GM23338 (cell line): ENCODE measurements around the gene STX4. TPM values are rescaled to one million over a fixed set of nuclear protein-coding genes. Genes with fewer than 3 reads are reported as not detected.

ENCODE experiments used
- ATAC-seq: fragments of 200-7000 bp; cut with Tn5 transposase; 3 replicates; pipeline ENCODE4 v1.9.1; 2020
- DNase-seq: peaks from one replicate; pipeline ENCODE4 v3.0.0-alpha.2; 2015; ENCODE audit warnings: low spot score
- H2AFZ ChIP-seq: fragments of 200-600 bp; sonication (generic); 2 replicates; pipeline ENCODE4 v1.8.0; 2016; ENCODE audit warnings: antibody characterized with exemption, mild to moderate bottlenecking, moderate library complexity
- H3F3A ChIP-seq: fragments of 200-600 bp; sonication (generic); replicated peaks from 2 replicates; pipeline ENCODE4 v1.8.0; 2017; ENCODE audit warnings: antibody characterized with exemption, mixed run types, low read depth
- H3K27ac ChIP-seq: fragments of 200-600 bp; sonication (generic); 2 replicates; pipeline ENCODE4 v1.6.1; 2016; ENCODE audit warnings: low read depth
- H3K27me3 ChIP-seq: fragments of 200-600 bp; sonication (generic); 2 replicates; pipeline ENCODE4 v1.8.0; 2016; ENCODE audit warnings: mild to moderate bottlenecking, mixed run types, moderate library complexity; ENCODE audit not compliant: insufficient read depth
- H3K36me3 ChIP-seq: fragments of 200-600 bp; sonication (generic); 2 replicates; pipeline ENCODE4 v1.8.0; 2016; ENCODE audit warnings: mild to moderate bottlenecking; ENCODE audit not compliant: insufficient read depth
- H3K4me1 ChIP-seq: fragments of 200-600 bp; sonication (generic); 2 replicates; pipeline ENCODE4 v1.8.0; 2016; ENCODE audit warnings: mild to moderate bottlenecking, moderate library complexity; ENCODE audit not compliant: insufficient read depth
- H3K4me2 ChIP-seq: fragments of 200-600 bp; sonication (generic); 2 replicates; pipeline ENCODE4 v1.7.1; 2017; ENCODE audit warnings: mixed run types
- H3K4me3 ChIP-seq: fragments of 200-600 bp; sonication (generic); 2 replicates; pipeline ENCODE4 v1.6.1; 2016; ENCODE audit warnings: mixed run types
- H3K79me2 ChIP-seq: fragments of 200-600 bp; sonication (generic); replicated peaks from 2 replicates; pipeline ENCODE4 v1.8.0; 2017; ENCODE audit warnings: mild to moderate bottlenecking; ENCODE audit not compliant: insufficient read depth
- H3K9me2 ChIP-seq: fragments of 200-600 bp; sonication (generic); 2 replicates; pipeline ENCODE4 v1.8.0; 2017; ENCODE audit not compliant: insufficient read depth
- H4K20me1 ChIP-seq: fragments of 200-600 bp; sonication (generic); replicated peaks from 2 replicates; pipeline ENCODE4 v1.8.0; 2017; ENCODE audit warnings: mild to moderate bottlenecking; ENCODE audit not compliant: insufficient read depth
- H3K27ac Mint-ChIP-seq: 2 replicates; pipeline ENCODE4 v1.8.0; 2020; ENCODE audit warnings: inconsistent platforms, mild to moderate bottlenecking, moderate library complexity, mixed read lengths
- H3K27me3 Mint-ChIP-seq: 3 replicates; pipeline ENCODE4 v1.8.0; 2022; ENCODE audit warnings: low read depth, mild to moderate bottlenecking, moderate library complexity, mixed read lengths, inconsistent platforms; ENCODE audit not compliant: insufficient read depth, poor library complexity
- H3K36me3 Mint-ChIP-seq: 3 replicates; pipeline ENCODE4 v1.8.0; 2021; ENCODE audit warnings: low read depth, mild to moderate bottlenecking, inconsistent platforms, moderate library complexity, mixed read lengths
- H3K4me1 Mint-ChIP-seq: 3 replicates; pipeline ENCODE4 v1.8.0; 2020; ENCODE audit warnings: mild to moderate bottlenecking, inconsistent platforms, mixed read lengths
- H3K4me3 Mint-ChIP-seq: 3 replicates; pipeline ENCODE4 v1.8.0; 2021; ENCODE audit warnings: moderate library complexity, mild to moderate bottlenecking, inconsistent platforms, mixed read lengths
- H3K9me3 Mint-ChIP-seq: 3 replicates; pipeline ENCODE4 v1.8.0; 2020; ENCODE audit warnings: moderate library complexity, mild to moderate bottlenecking, inconsistent platforms, mixed read lengths
- CREB1 ChIP-seq: fragments of 250-450 bp; sonication (Bioruptor Pico); IDR thresholded peaks from 2 replicates; pipeline ENCODE4 v1.5.0; 2020; ENCODE audit warnings: low read depth, mild to moderate bottlenecking, moderate library complexity
- EZH2 ChIP-seq: fragments of 200-600 bp; sonication (generic); IDR thresholded peaks from one replicate; pipeline ENCODE4 v1.8.0; 2017; ENCODE audit warnings: antibody characterized with exemption, mild to moderate bottlenecking, low read depth; ENCODE audit not compliant: unreplicated experiment
- EZH2phosphoT487 ChIP-seq: fragments of 200-600 bp; sonication (generic); IDR thresholded peaks from one replicate; pipeline ENCODE4 v1.8.1; 2018; ENCODE audit warnings: antibody characterized with exemption; ENCODE audit not compliant: unreplicated experiment
- JUNB ChIP-seq: IDR thresholded peaks from one replicate; pipeline ENCODE4 v1.6.1; 2016; ENCODE audit warnings: antibody characterized with exemption; ENCODE audit not compliant: unreplicated experiment
- NANOG ChIP-seq: IDR thresholded peaks from 2 replicates; pipeline ENCODE4 v1.6.1; 2016; ENCODE audit warnings: antibody characterized with exemption, borderline replicate concordance
- POLR2AphosphoS5 ChIP-seq: IDR thresholded peaks from 2 replicates; pipeline ENCODE4 v1.6.1; 2016; ENCODE audit warnings: antibody characterized with exemption, low read depth
- STAT1 ChIP-seq: IDR thresholded peaks from one replicate; pipeline ENCODE4 v1.6.1; 2016; ENCODE audit warnings: antibody characterized with exemption; ENCODE audit not compliant: unreplicated experiment
- ZNF114 ChIP-seq: fragments of 250-450 bp; sonication (Bioruptor Pico); IDR thresholded peaks from 2 replicates; pipeline ENCODE4 v1.5.0; 2020; ENCODE audit warnings: mild to moderate bottlenecking, moderate library complexity
- ZNF331 ChIP-seq: fragments of 250-450 bp; sonication (Bioruptor Pico); IDR thresholded peaks from 2 replicates; pipeline ENCODE4 v1.5.0; 2020; ENCODE audit warnings: low read depth, mild to moderate bottlenecking, moderate library complexity
- polyA plus RNA-seq: library from polyadenylated mRNA; unstranded; fragments of >200 nt; fragmentation: Nextera tagmentation; extraction: Ambion mirVana; gene quantifications from 2 replicates; pipeline ENCODE4 v1.2.1, GENCODE V29; 2016
- total RNA-seq: library from RNA; depleted of rRNA; stranded (reverse); fragments of >200 nt; shearing (Covaris generic); gene quantifications from 2 replicates; pipeline ENCODE4 v1.2.3, GENCODE V29; 2014
- TF ChIP-seq, protein P1 (sequence below): IDR thresholded peaks from one replicate; pipeline ENCODE4 v1.6.1; 2018; ENCODE audit warnings: antibody characterized with exemption; ENCODE audit not compliant: unreplicated experiment
- TF ChIP-seq, protein P2 (sequence below), 2 experiments: fragments of 200-600 bp in 1 of 2; sonication (generic) in 1 of 2; conservative IDR thresholded peaks; 2 replicates each; pipeline versions ENCODE4 v1.5.1 to v1.6.1; 2016 to 2017; ENCODE audit warnings: antibody characterized with exemption in 2 of 2, low read depth in 2 of 2, mild to moderate bottlenecking in 2 of 2, moderate library complexity in 1 of 2
- TF ChIP-seq, protein P3 (sequence below): fragments of 250-450 bp; sonication (Bioruptor Pico); IDR thresholded peaks from 2 replicates; pipeline ENCODE4 v1.5.0; 2020; ENCODE audit warnings: mild to moderate bottlenecking, moderate library complexity
- TF ChIP-seq, protein P4 (sequence below): IDR thresholded peaks from 2 replicates; pipeline ENCODE4 v1.6.1; 2016; ENCODE audit warnings: antibody characterized with exemption

Gene STX4
- total and polyA plus RNA-seq, 2 experiments from 2014 or later = 13.0 to 39.3 TPM

DNA sequence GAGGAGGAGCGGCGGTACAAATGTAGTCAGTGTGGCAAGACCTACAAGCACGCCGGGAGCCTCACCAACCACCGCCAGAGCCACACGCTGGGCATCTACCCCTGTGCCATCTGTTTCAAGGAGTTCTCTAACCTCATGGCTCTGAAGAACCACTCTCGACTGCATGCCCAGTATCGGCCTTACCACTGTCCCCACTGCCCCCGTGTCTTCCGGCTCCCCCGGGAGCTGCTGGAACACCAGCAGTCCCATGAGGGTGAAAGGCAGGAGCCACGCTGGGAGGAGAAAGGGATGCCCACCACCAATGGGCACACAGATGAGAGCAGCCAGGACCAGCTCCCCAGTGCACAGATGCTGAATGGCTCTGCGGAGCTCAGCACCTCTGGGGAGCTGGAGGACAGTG, 43.7 kb downstream of the STX4 start:
- peaks cover 50% of the 10 kb centered on the region for H3K36me3 Mint-ChIP-seq
- no peak for ATAC-seq
- H3K79me2 ChIP-seq = peaks cover 31% of the 10 kb centered on the region
- TF ChIP-seq EZH2phosphoT487 = no peak
- no peak for TF ChIP-seq POLR2AphosphoS5
- TF ChIP-seq, protein P1, sequence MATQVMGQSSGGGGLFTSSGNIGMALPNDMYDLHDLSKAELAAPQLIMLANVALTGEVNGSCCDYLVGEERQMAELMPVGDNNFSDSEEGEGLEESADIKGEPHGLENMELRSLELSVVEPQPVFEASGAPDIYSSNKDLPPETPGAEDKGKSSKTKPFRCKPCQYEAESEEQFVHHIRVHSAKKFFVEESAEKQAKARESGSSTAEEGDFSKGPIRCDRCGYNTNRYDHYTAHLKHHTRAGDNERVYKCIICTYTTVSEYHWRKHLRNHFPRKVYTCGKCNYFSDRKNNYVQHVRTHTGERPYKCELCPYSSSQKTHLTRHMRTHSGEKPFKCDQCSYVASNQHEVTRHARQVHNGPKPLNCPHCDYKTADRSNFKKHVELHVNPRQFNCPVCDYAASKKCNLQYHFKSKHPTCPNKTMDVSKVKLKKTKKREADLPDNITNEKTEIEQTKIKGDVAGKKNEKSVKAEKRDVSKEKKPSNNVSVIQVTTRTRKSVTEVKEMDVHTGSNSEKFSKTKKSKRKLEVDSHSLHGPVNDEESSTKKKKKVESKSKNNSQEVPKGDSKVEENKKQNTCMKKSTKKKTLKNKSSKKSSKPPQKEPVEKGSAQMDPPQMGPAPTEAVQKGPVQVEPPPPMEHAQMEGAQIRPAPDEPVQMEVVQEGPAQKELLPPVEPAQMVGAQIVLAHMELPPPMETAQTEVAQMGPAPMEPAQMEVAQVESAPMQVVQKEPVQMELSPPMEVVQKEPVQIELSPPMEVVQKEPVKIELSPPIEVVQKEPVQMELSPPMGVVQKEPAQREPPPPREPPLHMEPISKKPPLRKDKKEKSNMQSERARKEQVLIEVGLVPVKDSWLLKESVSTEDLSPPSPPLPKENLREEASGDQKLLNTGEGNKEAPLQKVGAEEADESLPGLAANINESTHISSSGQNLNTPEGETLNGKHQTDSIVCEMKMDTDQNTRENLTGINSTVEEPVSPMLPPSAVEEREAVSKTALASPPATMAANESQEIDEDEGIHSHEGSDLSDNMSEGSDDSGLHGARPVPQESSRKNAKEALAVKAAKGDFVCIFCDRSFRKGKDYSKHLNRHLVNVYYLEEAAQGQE = no peak
- TF ChIP-seq EZH2 = no peak
- TF ChIP-seq, protein P2, sequence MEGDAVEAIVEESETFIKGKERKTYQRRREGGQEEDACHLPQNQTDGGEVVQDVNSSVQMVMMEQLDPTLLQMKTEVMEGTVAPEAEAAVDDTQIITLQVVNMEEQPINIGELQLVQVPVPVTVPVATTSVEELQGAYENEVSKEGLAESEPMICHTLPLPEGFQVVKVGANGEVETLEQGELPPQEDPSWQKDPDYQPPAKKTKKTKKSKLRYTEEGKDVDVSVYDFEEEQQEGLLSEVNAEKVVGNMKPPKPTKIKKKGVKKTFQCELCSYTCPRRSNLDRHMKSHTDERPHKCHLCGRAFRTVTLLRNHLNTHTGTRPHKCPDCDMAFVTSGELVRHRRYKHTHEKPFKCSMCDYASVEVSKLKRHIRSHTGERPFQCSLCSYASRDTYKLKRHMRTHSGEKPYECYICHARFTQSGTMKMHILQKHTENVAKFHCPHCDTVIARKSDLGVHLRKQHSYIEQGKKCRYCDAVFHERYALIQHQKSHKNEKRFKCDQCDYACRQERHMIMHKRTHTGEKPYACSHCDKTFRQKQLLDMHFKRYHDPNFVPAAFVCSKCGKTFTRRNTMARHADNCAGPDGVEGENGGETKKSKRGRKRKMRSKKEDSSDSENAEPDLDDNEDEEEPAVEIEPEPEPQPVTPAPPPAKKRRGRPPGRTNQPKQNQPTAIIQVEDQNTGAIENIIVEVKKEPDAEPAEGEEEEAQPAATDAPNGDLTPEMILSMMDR (conservative IDR thresholded peaks at IDR 0.05; ENCODE audit: low read depth in 2 of 2) = no peak
- TF ChIP-seq CREB1 (CRISPR knock-in tag) = no peak
- no peak for TF ChIP-seq STAT1
- TF ChIP-seq, protein P3, sequence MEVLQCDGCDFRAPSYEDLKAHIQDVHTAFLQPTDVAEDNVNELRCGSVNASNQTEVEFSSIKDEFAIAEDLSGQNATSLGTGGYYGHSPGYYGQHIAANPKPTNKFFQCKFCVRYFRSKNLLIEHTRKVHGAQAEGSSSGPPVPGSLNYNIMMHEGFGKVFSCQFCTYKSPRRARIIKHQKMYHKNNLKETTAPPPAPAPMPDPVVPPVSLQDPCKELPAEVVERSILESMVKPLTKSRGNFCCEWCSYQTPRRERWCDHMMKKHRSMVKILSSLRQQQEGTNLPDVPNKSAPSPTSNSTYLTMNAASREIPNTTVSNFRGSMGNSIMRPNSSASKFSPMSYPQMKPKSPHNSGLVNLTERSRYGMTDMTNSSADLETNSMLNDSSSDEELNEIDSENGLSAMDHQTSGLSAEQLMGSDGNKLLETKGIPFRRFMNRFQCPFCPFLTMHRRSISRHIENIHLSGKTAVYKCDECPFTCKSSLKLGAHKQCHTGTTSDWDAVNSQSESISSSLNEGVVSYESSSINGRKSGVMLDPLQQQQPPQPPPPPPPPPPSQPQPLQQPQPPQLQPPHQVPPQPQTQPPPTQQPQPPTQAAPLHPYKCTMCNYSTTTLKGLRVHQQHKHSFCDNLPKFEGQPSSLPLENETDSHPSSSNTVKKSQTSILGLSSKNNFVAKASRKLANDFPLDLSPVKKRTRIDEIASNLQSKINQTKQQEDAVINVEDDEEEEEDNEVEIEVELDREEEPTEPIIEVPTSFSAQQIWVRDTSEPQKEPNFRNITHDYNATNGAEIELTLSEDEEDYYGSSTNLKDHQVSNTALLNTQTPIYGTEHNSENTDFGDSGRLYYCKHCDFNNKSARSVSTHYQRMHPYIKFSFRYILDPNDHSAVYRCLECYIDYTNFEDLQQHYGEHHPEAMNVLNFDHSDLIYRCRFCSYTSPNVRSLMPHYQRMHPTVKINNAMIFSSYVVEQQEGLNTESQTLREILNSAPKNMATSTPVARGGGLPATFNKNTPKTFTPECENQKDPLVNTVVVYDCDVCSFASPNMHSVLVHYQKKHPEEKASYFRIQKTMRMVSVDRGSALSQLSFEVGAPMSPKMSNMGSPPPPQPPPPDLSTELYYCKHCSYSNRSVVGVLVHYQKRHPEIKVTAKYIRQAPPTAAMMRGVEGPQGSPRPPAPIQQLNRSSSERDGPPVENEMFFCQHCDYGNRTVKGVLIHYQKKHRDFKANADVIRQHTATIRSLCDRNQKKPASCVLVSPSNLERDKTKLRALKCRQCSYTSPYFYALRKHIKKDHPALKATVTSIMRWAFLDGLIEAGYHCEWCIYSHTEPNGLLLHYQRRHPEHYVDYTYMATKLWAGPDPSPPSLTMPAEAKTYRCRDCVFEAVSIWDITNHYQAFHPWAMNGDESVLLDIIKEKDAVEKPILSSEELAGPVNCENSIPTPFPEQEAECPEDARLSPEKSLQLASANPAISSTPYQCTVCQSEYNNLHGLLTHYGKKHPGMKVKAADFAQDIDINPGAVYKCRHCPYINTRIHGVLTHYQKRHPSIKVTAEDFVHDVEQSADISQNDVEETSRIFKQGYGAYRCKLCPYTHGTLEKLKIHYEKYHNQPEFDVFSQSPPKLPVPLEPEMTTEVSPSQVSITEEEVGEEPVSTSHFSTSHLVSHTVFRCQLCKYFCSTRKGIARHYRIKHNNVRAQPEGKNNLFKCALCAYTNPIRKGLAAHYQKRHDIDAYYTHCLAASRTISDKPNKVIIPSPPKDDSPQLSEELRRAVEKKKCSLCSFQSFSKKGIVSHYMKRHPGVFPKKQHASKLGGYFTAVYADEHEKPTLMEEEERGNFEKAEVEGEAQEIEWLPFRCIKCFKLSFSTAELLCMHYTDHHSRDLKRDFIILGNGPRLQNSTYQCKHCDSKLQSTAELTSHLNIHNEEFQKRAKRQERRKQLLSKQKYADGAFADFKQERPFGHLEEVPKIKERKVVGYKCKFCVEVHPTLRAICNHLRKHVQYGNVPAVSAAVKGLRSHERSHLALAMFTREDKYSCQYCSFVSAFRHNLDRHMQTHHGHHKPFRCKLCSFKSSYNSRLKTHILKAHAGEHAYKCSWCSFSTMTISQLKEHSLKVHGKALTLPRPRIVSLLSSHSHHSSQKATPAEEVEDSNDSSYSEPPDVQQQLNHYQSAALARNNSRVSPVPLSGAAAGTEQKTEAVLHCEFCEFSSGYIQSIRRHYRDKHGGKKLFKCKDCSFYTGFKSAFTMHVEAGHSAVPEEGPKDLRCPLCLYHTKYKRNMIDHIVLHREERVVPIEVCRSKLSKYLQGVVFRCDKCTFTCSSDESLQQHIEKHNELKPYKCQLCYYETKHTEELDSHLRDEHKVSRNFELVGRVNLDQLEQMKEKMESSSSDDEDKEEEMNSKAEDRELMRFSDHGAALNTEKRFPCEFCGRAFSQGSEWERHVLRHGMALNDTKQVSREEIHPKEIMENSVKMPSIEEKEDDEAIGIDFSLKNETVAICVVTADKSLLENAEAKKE (CRISPR knock-in tag) = no peak
- no peak for TF ChIP-seq ZNF331 (CRISPR knock-in tag)
- no peak for TF ChIP-seq JUNB
- TF ChIP-seq ZNF114 (CRISPR knock-in tag) = no peak
- TF ChIP-seq NANOG = no peak
- TF ChIP-seq, protein P4, sequence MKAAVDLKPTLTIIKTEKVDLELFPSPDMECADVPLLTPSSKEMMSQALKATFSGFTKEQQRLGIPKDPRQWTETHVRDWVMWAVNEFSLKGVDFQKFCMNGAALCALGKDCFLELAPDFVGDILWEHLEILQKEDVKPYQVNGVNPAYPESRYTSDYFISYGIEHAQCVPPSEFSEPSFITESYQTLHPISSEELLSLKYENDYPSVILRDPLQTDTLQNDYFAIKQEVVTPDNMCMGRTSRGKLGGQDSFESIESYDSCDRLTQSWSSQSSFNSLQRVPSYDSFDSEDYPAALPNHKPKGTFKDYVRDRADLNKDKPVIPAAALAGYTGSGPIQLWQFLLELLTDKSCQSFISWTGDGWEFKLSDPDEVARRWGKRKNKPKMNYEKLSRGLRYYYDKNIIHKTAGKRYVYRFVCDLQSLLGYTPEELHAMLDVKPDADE = no peak
- H3K4me3 Mint-ChIP-seq = no peak overlapping the region
- no peaks in the 10 kb centered on the region; the same call in 1 of the 2 replicates for H4K20me1 ChIP-seq
- no peak overlapping the region for H3K4me2 ChIP-seq
- H3K27ac ChIP-seq = no peak overlapping the region
- no peak overlapping the region for H3K4me3 ChIP-seq
- H3K4me1 Mint-ChIP-seq = peaks cover 14% of the 10 kb centered on the region
- no peaks in the 10 kb centered on the region for H3F3A ChIP-seq
- peaks cover 8% of the 10 kb centered on the region for H3K27me3 Mint-ChIP-seq
- H3K4me1 ChIP-seq = peaks cover 8% of the 10 kb centered on the region
- no peaks in the 10 kb centered on the region; the same call in 2 of the 3 replicates for H3K9me3 Mint-ChIP-seq
- H2AFZ ChIP-seq = no peak overlapping the region
- peaks cover 7% of the 10 kb centered on the region; the same call in 1 of the 2 replicates for H3K36me3 ChIP-seq
- no peak for DNase-seq
- H3K9me2 ChIP-seq = no peaks in the 10 kb centered on the region
- no peaks in the 10 kb centered on the region for H3K27me3 ChIP-seq
- no peak overlapping the region for H3K27ac Mint-ChIP-seq
